Inferior parietal cortex (tissue), 1 donor: Measurements from ENCODE around the gene CENPN.
A peak's percentile ranks its signal among the peaks of the same experiment; 100 is the strongest.

Experiments used
- DNase-seq: peaks from one replicate; pipeline ENCODE4 v3.0.0-alpha.2; 2016; ENCODE audit errors: extremely low spot score

Gene CENPN

GRCh38 chr16:80991792-80992430 lies 15.1 kb upstream of the CENPN start:
- DNase-seq = no peak

- DNase-seq = no peak
Observed at GRCh38 chr16:80992676-80993293, 14.2 kb upstream of the CENPN start.

GRCh38 chr16:80993307-80993706 lies 13.7 kb upstream of the CENPN start:
- peak; percentile 47 for DNase-seq

GRCh38 chr16:80993834-80994233 lies 13.2 kb upstream of the CENPN start:
- DNase-seq = no peak

- no peak for DNase-seq
Observed at GRCh38 chr16:80994451-80994850, 12.6 kb upstream of the CENPN start.

GRCh38 chr16:80996688-80997138 lies 10.3 kb upstream of the CENPN start:
- no peak for DNase-seq

- no peak for DNase-seq
Observed at GRCh38 chr16:80997139-80997798, 9.7 kb upstream of the CENPN start.

- DNase-seq = no peak
Observed at GRCh38 chr16:80997964-80998620, 8.9 kb upstream of the CENPN start.

GRCh38 chr16:81000873-81001272 lies 6.1 kb upstream of the CENPN start:
- no peak for DNase-seq

- DNase-seq = no peak
Observed at GRCh38 chr16:81001330-81001729, 5.7 kb upstream of the CENPN start.

- DNase-seq = no peak
Observed at GRCh38 chr16:81003064-81003463, 4.0 kb upstream of the CENPN start.

GRCh38 chr16:81003610-81004460 lies 3.2 kb upstream of the CENPN start:
- no peak for DNase-seq

GRCh38 chr16:81004646-81005353 lies 2.2 kb upstream of the CENPN start:
- DNase-seq = peak; percentile 94

GRCh38 chr16:81005610-81006161 lies 1.3 kb upstream of the CENPN start:
- DNase-seq = peak; percentile 31

- DNase-seq = peak; percentile 51
Observed at GRCh38 chr16:81006211-81006812, 702 bp upstream of the CENPN start.

GRCh38 chr16:81008505-81008789 lies 1.4 kb downstream of the CENPN start:
- no peak for DNase-seq

- no peak for DNase-seq
Observed at GRCh38 chr16:81012974-81013373, 6.0 kb downstream of the CENPN start.

- DNase-seq = no peak
Observed at GRCh38 chr16:81014672-81015071, 7.7 kb downstream of the CENPN start.

- DNase-seq = peak; percentile 76
Observed at GRCh38 chr16:81018496-81018895, 11.5 kb downstream of the CENPN start.

GRCh38 chr16:81026429-81026828 lies 19.4 kb downstream of the CENPN start:
- no peak for DNase-seq
